A549 (cell line): ENCODE data around the gene ST6GALNAC4.

ENCODE experiments used
- ESRRA ChIP-seq: fragments of 150-350 bp; IDR thresholded peaks from 2 replicates; pipeline ENCODE4 v1.6.1; 2014; ENCODE audit warnings: mild to moderate bottlenecking, low read length, borderline replicate concordance
- MAX ChIP-seq: IDR thresholded peaks from 2 replicates; pipeline ENCODE4 v1.6.1; 2012
- NPAS2 ChIP-seq: fragments of 250-450 bp; sonication (Bioruptor Pico); IDR thresholded peaks from 2 replicates; pipeline ENCODE4 v1.8.0; 2022; ENCODE audit warnings: mild to moderate bottlenecking, moderate library complexity, borderline replicate concordance
- PHF8 ChIP-seq: fragments of 200-600 bp; sonication (generic); IDR thresholded peaks from 2 replicates; pipeline ENCODE4 v1.6.1; 2016; ENCODE audit warnings: low read depth, mild to moderate bottlenecking, antibody characterized with exemption, moderate library complexity, borderline replicate concordance
- POLR2A ChIP-seq: IDR thresholded peaks from 2 replicates; pipeline ENCODE4 v1.6.1; 2012; ENCODE audit warnings: mild to moderate bottlenecking, low read length
- TF ChIP-seq, protein P1 (sequence below): fragments of >200 bp; sonication (Bioruptor Twin); formaldehyde crosslinking; IDR thresholded peaks from 3 replicates; pipeline ENCODE4 v1.5.1; 2016

GRCh38 chr9:127961613-127962155, 44.8 kb upstream of the ST6GALNAC4 start:
- TF ChIP-seq, protein P1, sequence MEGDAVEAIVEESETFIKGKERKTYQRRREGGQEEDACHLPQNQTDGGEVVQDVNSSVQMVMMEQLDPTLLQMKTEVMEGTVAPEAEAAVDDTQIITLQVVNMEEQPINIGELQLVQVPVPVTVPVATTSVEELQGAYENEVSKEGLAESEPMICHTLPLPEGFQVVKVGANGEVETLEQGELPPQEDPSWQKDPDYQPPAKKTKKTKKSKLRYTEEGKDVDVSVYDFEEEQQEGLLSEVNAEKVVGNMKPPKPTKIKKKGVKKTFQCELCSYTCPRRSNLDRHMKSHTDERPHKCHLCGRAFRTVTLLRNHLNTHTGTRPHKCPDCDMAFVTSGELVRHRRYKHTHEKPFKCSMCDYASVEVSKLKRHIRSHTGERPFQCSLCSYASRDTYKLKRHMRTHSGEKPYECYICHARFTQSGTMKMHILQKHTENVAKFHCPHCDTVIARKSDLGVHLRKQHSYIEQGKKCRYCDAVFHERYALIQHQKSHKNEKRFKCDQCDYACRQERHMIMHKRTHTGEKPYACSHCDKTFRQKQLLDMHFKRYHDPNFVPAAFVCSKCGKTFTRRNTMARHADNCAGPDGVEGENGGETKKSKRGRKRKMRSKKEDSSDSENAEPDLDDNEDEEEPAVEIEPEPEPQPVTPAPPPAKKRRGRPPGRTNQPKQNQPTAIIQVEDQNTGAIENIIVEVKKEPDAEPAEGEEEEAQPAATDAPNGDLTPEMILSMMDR: no peak
- no peak for TF ChIP-seq NPAS2 (CRISPR knock-in tag)
- TF ChIP-seq MAX: no peak
- TF ChIP-seq POLR2A: no peak
- no peak for TF ChIP-seq ESRRA
- TF ChIP-seq PHF8: no peak
